ENCODE results near the gene PIAS1.
"Not testable (repeated sequence)": the region's sequence is repeated elsewhere in the genome, so short reads cannot be mapped to it uniquely, and the experiment has no call there.

Gene PIAS1

GRCh38 chr15:68234520-68234919 lies 180.4 kb downstream of the PIAS1 start:
- DNase-seq (ENCODE audit: low read depth), result not testable (repeated sequence)

GRCh38 chr15:68235022-68235421 lies 180.9 kb downstream of the PIAS1 start:
- DNase-seq (ENCODE audit: low read depth), result no peak

- no peak for DNase-seq (ENCODE audit: low read depth)
Measured at GRCh38 chr15:68239025-68239424, 184.9 kb downstream of the PIAS1 start.

GRCh38 chr15:68241088-68241935 lies 187.2 kb downstream of the PIAS1 start:
- DNase-seq (ENCODE audit: low read depth), result no peak
